CD14-positive monocyte (primary cell): Measurements from ENCODE around the gene SPIRE1. TPM values are rescaled to one million over a fixed set of nuclear protein-coding genes. Genes with fewer than 3 reads are reported as not detected.

Experiments
- DNase-seq, 3 donors: peaks; one replicate each; pipeline ENCODE4 v3.0.0-alpha.2; 2011 to 2022
- H2AFZ ChIP-seq: 2 replicates; pipeline ENCODE4 v1.6.0; 2012; ENCODE audit warnings: mild to moderate bottlenecking, low read depth, low read length, inconsistent platforms; ENCODE audit not compliant: insufficient read depth, poor library complexity, severe bottlenecking
- H3K27ac ChIP-seq, 2 donors: 1 replicate in 1 of 2; 2 replicates in 1 of 2; pipeline ENCODE4 v1.5.1; 2012 to 2013; ENCODE audit warnings: low read length in 2 of 2, control low read depth in 1 of 2, inconsistent platforms in 1 of 2, low read depth in 1 of 2, mild to moderate bottlenecking in 1 of 2
- H3K27me3 ChIP-seq, 2 donors: one replicate each; pipeline versions ENCODE4 v1.6.0 to v1.6.1; 2011 to 2013; ENCODE audit warnings: low read length in 2 of 2; ENCODE audit not compliant: control insufficient read depth in 2 of 2, insufficient read depth in 2 of 2
- H3K36me3 ChIP-seq, 2 donors: replicated peaks in 1 of 2; 1 replicate in 1 of 2; 2 replicates in 1 of 2; pipeline versions ENCODE4 v1.5.1 to v1.6.1; 2012 to 2013; ENCODE audit warnings: low read length in 2 of 2, control low read depth in 1 of 2, inconsistent platforms in 1 of 2, mild to moderate bottlenecking in 1 of 2; ENCODE audit not compliant: insufficient read depth in 2 of 2, control insufficient read depth in 1 of 2
- H3K4me1 ChIP-seq, 2 donors: 1 replicate in 1 of 2; 2 replicates in 1 of 2; pipeline versions ENCODE4 v1.5.1 to v1.6.1; 2012 to 2013; ENCODE audit warnings: low read length in 2 of 2, control low read depth in 1 of 2, inconsistent platforms in 1 of 2, mild to moderate bottlenecking in 1 of 2, moderate library complexity in 1 of 2; ENCODE audit not compliant: insufficient read depth in 2 of 2, control insufficient read depth in 1 of 2
- H3K4me2 ChIP-seq: replicated peaks from 2 replicates; pipeline ENCODE3; 2012; ENCODE audit warnings: low read length, moderate library complexity, mild to moderate bottlenecking; ENCODE audit not compliant: poor library complexity, severe bottlenecking; ENCODE audit errors: extremely low read depth
- H3K4me3 ChIP-seq, 3 experiments: fragments of 200-600 bp in 1 of 3; sonication (generic) in 1 of 3; replicated peaks in 1 of 3; 1 replicate in 2 of 3; 2 replicates in 1 of 3; pipeline ENCODE4 v1.5.1; 2011 to 2013; ENCODE audit warnings: low read length in 3 of 3, mild to moderate bottlenecking in 3 of 3, control low read depth in 2 of 3, low read depth in 2 of 3, inconsistent platforms in 1 of 3, moderate library complexity in 1 of 3
- H3K79me2 ChIP-seq: 2 replicates; pipeline ENCODE4 v1.6.0; 2012; ENCODE audit warnings: mild to moderate bottlenecking, control low read depth, inconsistent platforms, low read length, moderate library complexity; ENCODE audit not compliant: insufficient read depth
- H3K9ac ChIP-seq: 2 replicates; pipeline ENCODE4 v1.6.0; 2017; ENCODE audit warnings: low read length, mild to moderate bottlenecking; ENCODE audit not compliant: insufficient read depth, poor library complexity, severe bottlenecking
- H3K9me3 ChIP-seq, 2 donors: replicated peaks in 1 of 2; 1 replicate in 1 of 2; 2 replicates in 1 of 2; pipeline versions ENCODE4 v1.5.1 to v1.6.1; 2012 to 2013; ENCODE audit warnings: low read length in 2 of 2, control low read depth in 1 of 2; ENCODE audit not compliant: control insufficient read depth in 1 of 2, insufficient read depth in 1 of 2
- H4K20me1 ChIP-seq: 2 replicates; pipeline ENCODE4 v1.6.0; 2012; ENCODE audit warnings: mild to moderate bottlenecking, low read length, control low read depth, moderate library complexity; ENCODE audit not compliant: insufficient read depth
- H3K27ac Mint-ChIP-seq, 7 donors: one replicate each; pipeline ENCODE4 v1.8.0; 2020; ENCODE audit warnings: mild to moderate bottlenecking in 7 of 7, mixed read lengths in 7 of 7, moderate library complexity in 6 of 7, inconsistent platforms in 2 of 7
- H3K27me3 Mint-ChIP-seq, 3 donors: one replicate each; pipeline ENCODE4 v1.8.0; 2021 to 2022; ENCODE audit warnings: low read depth in 3 of 3, mild to moderate bottlenecking in 3 of 3, mixed read lengths in 3 of 3, moderate library complexity in 3 of 3, inconsistent platforms in 1 of 3
- H3K36me3 Mint-ChIP-seq, 2 donors: one replicate each; pipeline ENCODE4 v1.8.0; 2020; ENCODE audit warnings: mixed read lengths in 2 of 2, inconsistent platforms in 1 of 2, mild to moderate bottlenecking in 1 of 2
- H3K4me1 Mint-ChIP-seq: one replicate; pipeline ENCODE4 v1.8.0; 2020; ENCODE audit warnings: mild to moderate bottlenecking, mixed read lengths
- H3K4me3 Mint-ChIP-seq, 2 donors: one replicate each; pipeline ENCODE4 v1.8.0; 2020; ENCODE audit warnings: mild to moderate bottlenecking in 2 of 2, mixed read lengths in 2 of 2, moderate library complexity in 1 of 2
- H3K9me3 Mint-ChIP-seq, 7 donors: one replicate each; pipeline ENCODE4 v1.8.0; 2020 to 2022; ENCODE audit warnings: mixed read lengths in 7 of 7, mild to moderate bottlenecking in 6 of 7, moderate library complexity in 6 of 7, inconsistent platforms in 2 of 7
- CTCF ChIP-seq: fragments of 200-600 bp; IDR thresholded peaks from one replicate; pipeline ENCODE4 v1.8.0; 2022; ENCODE audit warnings: antibody characterized with exemption, mild to moderate bottlenecking
- WGBS: methylation state at CpG from one replicate; pipeline ENCODE4 v1.1.5; 2013; ENCODE audit warnings: missing lambda C conversion rate; ENCODE audit not compliant: insufficient coverage; 5-methylcytosine and 5-hydroxymethylcytosine counted together
- intact Hi-C, 2 donors: fragments of 100-400 bp; cut with micrococcal nuclease; formaldehyde crosslinking; loops; one replicate each; pipeline versions ENCODE4 v1.15.0 to v1.15.1; 2023
- polyA plus RNA-seq, 3 donors: library from polyadenylated mRNA; depleted of rRNA in 1 of 3; unstranded in 2 of 3; stranded (reverse) in 1 of 3; fragments of 300-500 nt in 2 of 3; fragments of >200 nt in 1 of 3; fragmentation: Illumina TruSeq in 2 of 3; gene quantifications; 1 replicate in 2 of 3; 2 replicates in 1 of 3; pipeline ENCODE4 v1.2.3, GENCODE V29; 2012 to 2021

Gene SPIRE1
- polyA plus RNA-seq, 3 donors: 1.7 to 1.9 (median 1.8) TPM

GRCh38 chr18:12659904-12660605 is 2.1 kb upstream of the SPIRE1 start:
- no peak overlapping the region for H3K9ac ChIP-seq
- no peaks in the 10 kb centered on the region for H3K9me3 ChIP-seq
- H3K27me3 Mint-ChIP-seq: peaks cover 13 to 29% (median 23%) of the 10 kb centered on the region in 3 donors
- peaks cover 11% of the 10 kb centered on the region for H3K4me1 Mint-ChIP-seq
- peak; percentile 87 for TF ChIP-seq CTCF
- peaks cover 0 to 3% of the 10 kb centered on the region in 2 donors for H3K36me3 Mint-ChIP-seq
- no peaks in the 10 kb centered on the region for H4K20me1 ChIP-seq
- no peak overlapping the region for H3K4me2 ChIP-seq
- H3K27ac ChIP-seq: no peak overlapping the region
- 93% methylated on average over 5 of the region's 9 CpGs for WGBS
- peaks cover 11 to 19% of the 10 kb centered on the region in 2 donors for H3K4me1 ChIP-seq
- H3K4me3 ChIP-seq: no peak overlapping the region
- H2AFZ ChIP-seq: no peak overlapping the region
- peaks cover 7 to 21% of the 10 kb centered on the region in 2 donors for H3K27me3 ChIP-seq
- H3K79me2 ChIP-seq: no peaks in the 10 kb centered on the region
- peaks cover 0 to 11% (median 0%) of the 10 kb centered on the region in 7 donors for H3K9me3 Mint-ChIP-seq
- no peaks in the 10 kb centered on the region for H3K36me3 ChIP-seq
- intact Hi-C loops: loop anchor here (2.0 to 10.0 kb wide), 5 partner anchors 53 to 269 kb away; partner anchors contain the start of gene PRELID3A (in 2 of the 2)
- peak; percentile 39 to 57 (median 55) for DNase-seq
- no peak overlapping the region for H3K4me3 Mint-ChIP-seq
- no peak overlapping the region for H3K27ac Mint-ChIP-seq

GRCh38 chr18:12658426-12659138 is 675 bp upstream of the SPIRE1 start:
- peak overlapping the region; percentile 81 to 88 for H3K4me3 Mint-ChIP-seq
- no peaks in the 10 kb centered on the region for H3K36me3 ChIP-seq
- H3K9ac ChIP-seq: peak overlapping the region; percentile 70
- H2AFZ ChIP-seq: peak overlapping the region; percentile 92
- H3K27me3 Mint-ChIP-seq: peaks cover 13 to 33% (median 23%) of the 10 kb centered on the region in 3 donors
- peaks cover 13% of the 10 kb centered on the region for H3K4me1 Mint-ChIP-seq
- peaks cover 11 to 19% of the 10 kb centered on the region in 2 donors for H3K4me1 ChIP-seq
- H4K20me1 ChIP-seq: no peaks in the 10 kb centered on the region
- no peaks in the 10 kb centered on the region for H3K9me3 ChIP-seq
- H3K27me3 ChIP-seq: peaks cover 7 to 21% of the 10 kb centered on the region in 2 donors
- H3K79me2 ChIP-seq: no peaks in the 10 kb centered on the region
- H3K4me3 ChIP-seq: peak overlapping the region; percentile 46 to 84 (median 82)
- peaks cover 0 to 11% (median 0%) of the 10 kb centered on the region in 7 donors for H3K9me3 Mint-ChIP-seq
- peak overlapping the region in 1 of 7 donors; percentile 41 for H3K27ac Mint-ChIP-seq
- H3K36me3 Mint-ChIP-seq: peaks cover 0 to 3% of the 10 kb centered on the region in 2 donors
- WGBS: 5% methylated on average over 33 of the region's 42 CpGs
- peak overlapping the region; percentile 88 for H3K4me2 ChIP-seq
- intact Hi-C loops: loop anchor here (2.0 to 10.0 kb wide), 5 partner anchors 51 to 268 kb away; partner anchors contain the start of gene PRELID3A (in 2 of the 2)
- peak; percentile 16 to 36 (median 33) for DNase-seq
- no peak overlapping the region for H3K27ac ChIP-seq
- TF ChIP-seq CTCF: no peak
